GM21825 (cell line): ENCODE results near the gene SLC4A8.

Source experiments
- ATAC-seq: cut with Tn5 transposase; IDR thresholded peaks from one replicate; pipeline ENCODE4 v1.9.1; 2021; ENCODE audit warnings: mild to moderate bottlenecking, moderate library complexity; ENCODE audit not compliant: unreplicated experiment

Gene SLC4A8

GRCh38 chr12:51521554-51522276, 97.1 kb downstream of the SLC4A8 start:
- ATAC-seq: no peak

- ATAC-seq: no peak
These were observed 98.1 kb downstream of the SLC4A8 start for GRCh38 chr12:51522696-51523095.

GRCh38 chr12:51524386-51524901, 99.8 kb downstream of the SLC4A8 start:
- ATAC-seq: no peak

GRCh38 chr12:51525518-51525917, 100.9 kb downstream of the SLC4A8 start:
- no peak for ATAC-seq

- ATAC-seq: no peak
These were observed 103.3 kb downstream of the SLC4A8 start for GRCh38 chr12:51527966-51528365.

- no peak for ATAC-seq
These were observed 104.4 kb downstream of the SLC4A8 start for GRCh38 chr12:51528852-51529650.

- ATAC-seq: no peak
These were observed 105.0 kb downstream of the SLC4A8 start for GRCh38 chr12:51529651-51529970.

GRCh38 chr12:51530208-51530607, 105.6 kb downstream of the SLC4A8 start:
- ATAC-seq: no peak

GRCh38 chr12:51531284-51531977, 106.8 kb downstream of the SLC4A8 start:
- no peak for ATAC-seq

- no peak for ATAC-seq
These were observed 107.4 kb downstream of the SLC4A8 start for GRCh38 chr12:51531978-51532497.

GRCh38 chr12:51533799-51534198, 109.2 kb downstream of the SLC4A8 start:
- no peak for ATAC-seq

- ATAC-seq: no peak
These were observed 109.8 kb downstream of the SLC4A8 start for GRCh38 chr12:51534216-51535074.

GRCh38 chr12:51536159-51536558, 111.5 kb downstream of the SLC4A8 start:
- ATAC-seq: no peak

- no peak for ATAC-seq
These were observed 113.5 kb downstream of the SLC4A8 start for GRCh38 chr12:51538149-51538548.

- ATAC-seq: no peak
These were observed 114.0 kb downstream of the SLC4A8 start for GRCh38 chr12:51538599-51538998.

- no peak for ATAC-seq
These were observed 116.4 kb downstream of the SLC4A8 start for GRCh38 chr12:51540996-51541395.

- ATAC-seq: no peak
These were observed 121.5 kb downstream of the SLC4A8 start for GRCh38 chr12:51546097-51546496.

GRCh38 chr12:51547606-51548005, 123.0 kb downstream of the SLC4A8 start:
- ATAC-seq: no peak

GRCh38 chr12:51548241-51548640, 123.6 kb downstream of the SLC4A8 start:
- ATAC-seq: no peak

GRCh38 chr12:51549637-51550036, 125.0 kb downstream of the SLC4A8 start:
- no peak for ATAC-seq
